ENCODE data around the gene ADPRM. TPM values are rescaled to one million over a fixed set of nuclear protein-coding genes. Genes with fewer than 3 reads are reported as not detected.
"Not testable (repeated sequence)": the region's sequence is repeated elsewhere in the genome, so short reads cannot be mapped to it uniquely, and the experiment has no call there.

Gene ADPRM
- total RNA-seq, 6 donors from 2014 or later: 1.7 to 18.9 (median 8.2) TPM

- DNase-seq: peak; percentile 77 to 95
These were observed 32.2 kb downstream of the ADPRM start, which contains the start of gene TMEM220 for GRCh38 chr17:10729334-10730193. TMEM220 (minus strand) TSS chr17:10730023; CDS start chr17:10729851, 172 bp downstream.

GRCh38 chr17:10730247-10730646, 32.9 kb downstream of the ADPRM start:
- not testable (repeated sequence) for H3K36me3 ChIP-seq, H3K27me3 ChIP-seq, H3K4me1 ChIP-seq, H3K9me3 ChIP-seq
- Histone ChIP-seq H3K4me3 (peak overlapping the region; percentile 0 to 94 (median 76)), H3K27ac (peak overlapping the region; percentile 86 to 92 (median 89))
- DNase-seq: peak in 1 of 2 donors; percentile 20
- WGBS, 2 donors: 10 to 27% methylated on average over 15 of the region's 15 CpGs
- peak in 1 of 2 donors; percentile 1 for ATAC-seq (ENCODE audit: low FRiP score in 2 of 2)

More at GRCh38 chr17:10729334-10730193, 32.2 kb downstream of the ADPRM start, which contains the start of gene TMEM220:
- Histone ChIP-seq H3K4me3 (peak within 1 kb of the TSS; percentile 0 to 94 (median 76)), H3K4me1 (peaks cover 0 to 8% (median 5%) of the 10 kb centered on the region in 4 donors), H3K36me3 (no peaks in the 10 kb centered on the region), H3K27me3 (no peaks in the 10 kb centered on the region), H3K9me3 (no peaks in the 10 kb centered on the region), H3K27ac (peak within 1 kb of the TSS; percentile 86 to 92 (median 89))
- WGBS, 2 donors: 3 to 4% methylated on average over 37 to 48 of the region's 79 CpGs
- TF ChIP-seq CTCF (IDR thresholded peaks at IDR 0.05) (no peak), EP300 (IDR thresholded peaks at IDR 0.05) (no peak), POLR2AphosphoS5 (IDR thresholded peaks at IDR 0.05) (peak; percentile 16 to 80), POLR2A (IDR thresholded peaks at IDR 0.05) (peak in 3 of 4 donors; percentile 57 to 83 (median 61))
- peak; percentile 94 to 97 for ATAC-seq (ENCODE audit: low FRiP score in 2 of 2)

- TF ChIP-seq CTCF (IDR thresholded peaks at IDR 0.05) (no peak), POLR2A (IDR thresholded peaks at IDR 0.05) (no peak), POLR2AphosphoS5 (IDR thresholded peaks at IDR 0.05) (no peak)
- no peaks in the 10 kb centered on the region for H3K36me3 ChIP-seq
- no peak overlapping the region for H3K4me3 ChIP-seq
- ATAC-seq (ENCODE audit: low FRiP score in 2 of 2) (no peak), DNase-seq (no peak)
- H3K27ac ChIP-seq: no peak overlapping the region
- H3K9me3 ChIP-seq: no peaks in the 10 kb centered on the region
- H3K27me3 ChIP-seq: no peaks in the 10 kb centered on the region
- WGBS, 2 donors: 95 to 100% methylated on average over 6 of the region's 6 CpGs
- H3K4me1 ChIP-seq: peaks cover 0 to 8% (median 5%) of the 10 kb centered on the region in 4 donors
These were observed 34.0 kb downstream of the ADPRM start for GRCh38 chr17:10731408-10731879.

GRCh38 chr17:10732121-10732520, 34.7 kb downstream of the ADPRM start:
- H3K27me3 ChIP-seq; H3K36me3 ChIP-seq; ATAC-seq (ENCODE audit: low FRiP score in 2 of 2); H3K4me3 ChIP-seq; DNase-seq; H3K27ac ChIP-seq; H3K9me3 ChIP-seq: not testable (repeated sequence)
- 92 to 93% methylated on average over 3 to 6 of the region's 6 CpGs for WGBS, 2 donors
- H3K4me1 ChIP-seq: peaks cover 0 to 13% (median 5%) of the 10 kb centered on the region in 4 donors

GRCh38 chr17:10733666-10734065, 36.3 kb downstream of the ADPRM start:
- Histone ChIP-seq H3K36me3 (no peaks in the 10 kb centered on the region), H3K27me3 (no peaks in the 10 kb centered on the region), H3K4me1 (peaks cover 0 to 19% (median 8%) of the 10 kb centered on the region in 4 donors), H3K4me3 (no peak overlapping the region), H3K9me3 (no peaks in the 10 kb centered on the region), H3K27ac (no peak overlapping the region)
- TF ChIP-seq CTCF (IDR thresholded peaks at IDR 0.05) (no peak), POLR2AphosphoS5 (IDR thresholded peaks at IDR 0.05) (no peak), EP300 (IDR thresholded peaks at IDR 0.05) (no peak), POLR2A (IDR thresholded peaks at IDR 0.05) (no peak)
- 81 to 92% methylated on average over 3 of the region's 3 CpGs for WGBS, 2 donors
- ATAC-seq (ENCODE audit: low FRiP score in 2 of 2) (no peak), DNase-seq (no peak)
